Mononuclear cell (primary cell): ENCODE data around the gene SMG6. TPM values are rescaled to one million over a fixed set of nuclear protein-coding genes. Genes with fewer than 3 reads are reported as not detected.
"Not testable (repeated sequence)": the region's sequence is repeated elsewhere in the genome, so short reads cannot be mapped to it uniquely, and the experiment has no call there.

Experiments
- H3K27me3 ChIP-seq: 2 replicates; pipeline ENCODE4 v1.6.0; 2011; ENCODE audit warnings: low read length, control low read depth; ENCODE audit not compliant: insufficient read depth
- H3K4me1 ChIP-seq: 2 replicates; pipeline ENCODE4 v1.5.1; 2011; ENCODE audit warnings: mild to moderate bottlenecking, low read length, control low read depth; ENCODE audit not compliant: insufficient read depth
- H3K4me3 ChIP-seq: 2 replicates; pipeline ENCODE4 v1.5.1; 2011; ENCODE audit warnings: mild to moderate bottlenecking, low read length, moderate library complexity
- H3K9me3 ChIP-seq: 2 replicates; pipeline ENCODE4 v1.5.1; 2011; ENCODE audit warnings: low read depth, mild to moderate bottlenecking, control low read depth, low read length
- total RNA-seq: library from RNA; depleted of rRNA; stranded (reverse); fragments of >200 nt; gene quantifications from one replicate; pipeline ENCODE4 v1.2.3, GENCODE V29; 2012

The SMG6 gene
- total RNA-seq, 1 donor: 21.8 TPM

DNA sequence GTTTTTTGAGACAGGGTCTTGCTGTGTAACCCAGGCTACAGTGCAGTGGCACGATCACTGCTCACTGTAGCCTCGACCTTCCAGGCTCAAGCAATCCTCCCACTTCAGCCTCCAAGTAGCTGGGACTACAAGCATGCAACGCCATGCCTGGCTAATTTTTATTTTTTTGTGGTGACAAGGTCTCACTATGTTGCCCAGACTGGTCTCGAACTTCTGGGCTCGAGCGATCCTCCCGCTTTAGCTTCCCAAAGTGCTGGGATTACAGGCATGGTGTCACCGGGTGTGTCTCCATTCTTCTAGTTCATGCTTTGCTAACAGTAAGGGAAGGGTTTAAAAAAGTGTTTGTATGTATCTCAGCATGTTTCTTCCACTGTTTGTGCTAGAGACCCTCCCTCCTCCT, 146.9 kb downstream of the SMG6 start:
- Histone ChIP-seq H3K4me1 (peaks cover 35% of the 10 kb centered on the region), H3K4me3 (no peak overlapping the region), H3K9me3 (no peaks in the 10 kb centered on the region)

DNA sequence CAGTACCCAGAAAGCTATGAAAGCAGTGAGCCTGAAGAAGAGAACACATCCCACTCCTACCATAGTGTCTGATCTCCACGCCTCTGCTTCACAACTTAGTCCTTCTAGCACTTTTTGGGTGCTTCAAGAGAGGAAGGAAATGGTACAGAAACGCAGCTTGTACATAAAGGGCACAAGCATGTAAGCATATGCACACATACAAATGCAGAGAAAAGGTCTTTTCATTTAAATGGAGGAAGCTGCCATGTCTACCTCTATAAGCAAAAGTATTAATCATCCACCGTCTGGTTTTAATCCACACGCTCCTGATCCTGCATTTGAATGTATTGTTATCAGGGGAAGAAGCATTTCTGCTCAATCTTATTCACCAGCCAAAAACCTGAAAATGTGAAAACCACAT, 148.0 kb downstream of the SMG6 start:
- H3K27me3 ChIP-seq: no peaks in the 10 kb centered on the region
- H3K4me3 ChIP-seq: no peak overlapping the region
- H3K4me1 ChIP-seq: peaks cover 35% of the 10 kb centered on the region
- no peaks in the 10 kb centered on the region for H3K9me3 ChIP-seq

More for the DNA sequence above, 146.9 kb downstream of the SMG6 start:
- H3K27me3 ChIP-seq: no peaks in the 10 kb centered on the region

DNA sequence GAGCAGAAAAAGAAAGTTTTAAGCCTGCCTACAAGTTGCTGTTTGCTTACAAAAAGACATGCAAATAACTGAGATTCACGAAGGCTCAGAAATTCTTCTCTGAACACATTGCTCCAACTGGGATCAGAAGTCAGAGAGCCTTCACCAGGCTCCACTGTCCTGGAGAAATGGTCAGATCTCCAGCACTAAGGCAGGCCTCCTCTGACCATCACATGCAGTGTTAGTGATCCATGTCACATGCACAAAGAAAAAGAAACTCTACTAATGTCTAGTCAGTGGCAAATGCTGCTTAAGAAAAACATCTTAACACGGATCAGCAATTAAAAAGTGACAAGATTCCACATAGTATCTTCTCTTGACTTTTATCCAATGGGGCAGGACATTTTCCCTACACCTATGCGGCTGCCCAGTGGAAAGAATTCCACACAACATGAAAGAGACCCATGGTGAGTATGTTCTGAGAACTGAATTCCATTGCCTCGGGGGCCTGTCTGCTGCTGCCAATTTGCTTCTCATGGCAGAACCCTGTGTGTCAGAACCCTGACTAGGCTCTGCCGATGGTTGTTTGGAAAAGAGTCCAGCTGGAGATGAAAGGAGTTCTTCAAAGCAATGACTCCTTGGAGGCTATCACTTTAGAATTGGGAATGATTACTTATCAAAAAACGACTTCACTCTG, 152.1 kb downstream of the SMG6 start:
- no peaks in the 10 kb centered on the region for H3K27me3 ChIP-seq
- no peak overlapping the region for H3K4me3 ChIP-seq
- no peaks in the 10 kb centered on the region for H3K9me3 ChIP-seq
- H3K4me1 ChIP-seq: peaks cover 14% of the 10 kb centered on the region

DNA sequence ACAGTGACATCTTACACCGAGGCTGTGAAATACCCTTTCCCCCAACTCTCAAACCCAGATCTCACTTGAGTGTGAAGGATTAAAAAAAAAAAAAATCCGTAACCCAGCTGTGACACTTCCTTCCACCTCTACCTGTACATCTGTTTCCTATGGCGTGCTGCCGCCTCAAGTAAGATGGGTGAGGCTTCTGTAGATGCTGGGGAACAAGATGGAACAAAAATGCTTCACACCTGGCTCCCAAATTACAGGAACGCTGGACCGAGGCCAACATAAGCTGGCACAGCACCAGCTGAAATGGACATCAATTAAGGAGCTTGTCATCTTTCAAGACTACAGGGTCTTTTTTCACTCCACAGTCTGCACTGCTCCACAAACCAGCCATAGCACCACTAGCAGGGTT, 152.8 kb downstream of the SMG6 start:
- Histone ChIP-seq H3K27me3 (no peaks in the 10 kb centered on the region), H3K9me3 (no peaks in the 10 kb centered on the region), H3K4me1 (peaks cover 7% of the 10 kb centered on the region), H3K4me3 (no peak overlapping the region)

DNA sequence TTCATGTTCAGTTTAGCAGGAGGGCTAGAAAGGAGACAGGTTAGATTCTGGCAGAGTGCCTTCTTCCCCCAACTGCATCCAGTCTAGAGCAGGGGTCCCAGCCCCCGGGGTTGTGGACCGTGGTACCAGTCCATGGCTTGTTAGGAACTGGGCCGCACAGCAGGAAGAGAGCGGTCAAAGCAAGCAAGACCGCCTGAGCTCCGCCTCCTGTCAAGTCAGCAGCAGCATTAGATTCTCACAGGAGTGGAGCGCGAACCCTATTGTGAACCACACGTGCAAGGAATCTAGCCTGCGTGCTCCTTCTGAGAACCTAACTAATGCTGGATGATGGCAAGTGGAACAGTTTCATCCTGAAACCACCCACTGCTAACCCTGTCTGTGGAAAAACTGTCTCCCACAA, 153.7 kb downstream of the SMG6 start:
- Histone ChIP-seq H3K27me3 (no peaks in the 10 kb centered on the region), H3K4me3 (no peak overlapping the region), H3K9me3 (no peaks in the 10 kb centered on the region), H3K4me1 (no peaks in the 10 kb centered on the region)

DNA sequence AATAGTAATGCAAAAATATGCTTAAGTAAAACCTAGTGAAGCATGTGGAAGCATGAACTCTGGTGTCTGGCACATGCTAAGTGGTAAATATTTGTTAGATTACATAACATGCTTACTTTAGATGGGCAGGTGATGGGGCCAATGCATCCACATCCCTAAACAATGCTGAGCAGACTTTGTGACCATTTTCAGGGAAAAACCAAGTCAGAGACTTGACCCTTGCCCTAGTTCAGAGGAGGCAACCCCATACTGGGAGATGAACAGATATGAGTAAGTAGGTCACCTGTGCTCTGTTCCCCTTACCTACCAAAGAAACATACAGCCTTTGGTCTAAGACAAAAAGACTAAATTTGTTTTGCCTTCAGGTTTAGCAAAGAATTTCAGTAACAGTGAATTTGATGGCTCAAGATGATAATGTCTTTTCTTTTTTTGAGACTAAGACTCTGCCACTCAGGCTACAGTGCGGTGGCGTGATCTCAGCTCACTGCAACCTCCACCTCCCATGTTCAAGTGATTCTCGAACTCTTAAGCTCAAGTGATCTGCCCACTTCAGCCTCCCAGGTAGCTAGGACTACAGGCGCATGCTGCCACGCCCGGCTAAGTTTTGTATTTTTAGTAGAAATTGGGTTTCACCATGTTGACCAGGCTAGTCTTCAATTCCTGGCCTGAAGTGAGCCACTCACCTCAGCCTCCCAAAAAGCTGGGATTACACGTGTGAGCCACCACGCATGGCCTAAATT, 157.3 kb downstream of the SMG6 start:
- Histone ChIP-seq H3K9me3 (no peaks in the 10 kb centered on the region), H3K4me3 (no peak overlapping the region), H3K27me3 (no peaks in the 10 kb centered on the region), H3K4me1 (no peaks in the 10 kb centered on the region)

DNA sequence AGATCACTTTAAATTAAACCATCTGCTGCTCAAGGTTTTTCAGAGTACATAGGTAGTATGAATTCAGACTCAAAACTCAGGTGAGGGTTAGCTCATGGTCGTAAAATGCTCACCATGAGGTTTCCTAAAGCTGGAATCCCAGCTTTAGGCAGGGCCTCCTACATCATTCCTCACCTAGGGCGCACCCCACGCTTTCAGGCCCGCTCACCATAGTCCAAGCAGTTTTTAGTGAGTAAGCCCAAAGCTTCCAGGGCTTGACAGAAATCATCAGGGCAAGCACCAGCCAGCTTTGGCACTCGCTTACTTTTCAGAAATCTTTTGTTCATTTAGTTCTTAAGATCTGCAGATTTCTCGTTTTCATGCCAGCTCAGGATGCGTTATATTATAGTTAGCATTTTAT, 158.9 kb downstream of the SMG6 start:
- Histone ChIP-seq H3K9me3 (no peaks in the 10 kb centered on the region), H3K4me3 (no peak overlapping the region)

DNA sequence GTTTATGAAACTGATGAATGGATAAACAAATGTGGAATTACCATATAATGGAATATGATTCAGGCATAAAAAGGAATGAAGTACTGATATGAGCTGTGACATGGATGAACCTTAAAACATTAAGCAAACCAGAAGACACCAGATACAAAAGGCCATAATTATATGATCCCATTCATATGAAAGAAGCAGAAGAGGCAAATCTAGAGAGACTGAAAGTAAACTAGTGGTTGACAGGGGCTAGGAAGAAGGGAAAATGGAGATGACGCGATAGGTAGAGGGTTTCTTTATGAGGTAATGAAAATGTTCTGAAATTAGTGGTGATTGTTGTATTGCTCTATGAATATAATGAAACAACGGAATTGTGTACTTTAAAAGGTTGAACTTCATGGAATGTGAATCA, 160.3 kb downstream of the SMG6 start:
- H3K27me3 ChIP-seq: no peaks in the 10 kb centered on the region
- H3K4me1 ChIP-seq: peaks cover 10% of the 10 kb centered on the region
- no peak overlapping the region for H3K4me3 ChIP-seq
- H3K9me3 ChIP-seq: no peaks in the 10 kb centered on the region

More for the DNA sequence above, 158.9 kb downstream of the SMG6 start:
- Histone ChIP-seq H3K4me1 (no peaks in the 10 kb centered on the region), H3K27me3 (no peaks in the 10 kb centered on the region)

DNA sequence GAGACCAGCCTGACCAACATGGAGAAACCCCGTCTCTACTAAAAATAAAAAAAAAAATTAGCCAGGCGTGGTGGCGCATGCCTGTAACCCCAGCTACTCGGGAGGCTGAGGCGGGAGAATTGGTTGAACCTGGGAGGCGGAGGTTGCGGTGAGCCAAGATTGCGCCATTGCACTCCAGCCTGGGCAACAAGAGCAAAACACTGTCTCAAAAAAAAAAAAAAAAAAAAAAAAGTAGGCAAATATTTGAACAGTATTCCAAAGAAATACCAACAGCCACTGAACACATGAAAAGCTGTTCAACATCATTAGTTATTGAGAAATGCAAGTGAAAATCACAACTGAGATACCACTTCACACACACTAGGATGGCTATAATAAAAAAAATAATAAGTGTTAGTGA, 160.9 kb downstream of the SMG6 start:
- not testable (repeated sequence) for H3K9me3 ChIP-seq, H3K4me3 ChIP-seq, H3K27me3 ChIP-seq
- peaks cover 17% of the 10 kb centered on the region for H3K4me1 ChIP-seq

DNA sequence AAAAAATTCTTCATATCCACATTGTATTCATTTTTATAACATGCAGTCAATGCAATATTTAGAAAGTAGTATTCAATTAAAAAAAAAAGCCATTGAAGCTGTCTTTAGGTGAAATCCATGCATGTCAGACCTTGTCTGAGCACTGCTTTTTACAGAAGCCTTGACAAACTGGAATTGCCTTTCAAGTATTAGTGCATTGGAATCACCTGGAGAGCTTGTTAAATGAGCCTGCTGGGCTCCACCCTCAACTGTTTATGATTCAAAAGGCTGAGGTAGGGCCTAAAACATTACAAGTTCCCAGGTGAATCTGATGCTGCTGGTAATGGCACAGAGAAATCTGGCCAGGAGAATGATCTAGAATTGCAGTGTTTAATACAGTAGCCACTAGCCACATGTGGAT, 162.9 kb downstream of the SMG6 start:
- no peaks in the 10 kb centered on the region for H3K27me3 ChIP-seq
- peaks cover 25% of the 10 kb centered on the region for H3K4me1 ChIP-seq
- no peak overlapping the region for H3K4me3 ChIP-seq
- no peaks in the 10 kb centered on the region for H3K9me3 ChIP-seq

DNA sequence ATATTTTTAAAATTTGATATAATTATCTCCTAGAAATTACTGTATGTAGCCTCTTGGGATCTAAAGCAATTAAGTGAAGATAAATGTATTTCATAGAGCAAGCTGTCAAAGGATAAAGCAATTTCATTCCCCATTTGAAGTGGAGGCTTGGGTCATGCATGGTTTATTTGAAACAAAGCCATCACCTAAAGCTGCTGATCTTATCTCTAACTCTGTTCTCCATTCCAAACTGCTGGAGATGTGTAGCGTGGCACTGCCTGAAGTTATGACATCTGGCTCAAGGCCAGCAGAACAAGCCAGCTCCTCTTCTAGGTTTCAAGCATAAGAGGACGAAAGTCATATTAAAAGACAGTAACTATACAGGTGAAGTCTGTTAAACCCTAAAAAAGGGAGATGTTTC, 164.8 kb downstream of the SMG6 start:
- Histone ChIP-seq H3K27me3 (no peaks in the 10 kb centered on the region), H3K9me3 (no peaks in the 10 kb centered on the region), H3K4me3 (no peak overlapping the region), H3K4me1 (peaks cover 25% of the 10 kb centered on the region)

DNA sequence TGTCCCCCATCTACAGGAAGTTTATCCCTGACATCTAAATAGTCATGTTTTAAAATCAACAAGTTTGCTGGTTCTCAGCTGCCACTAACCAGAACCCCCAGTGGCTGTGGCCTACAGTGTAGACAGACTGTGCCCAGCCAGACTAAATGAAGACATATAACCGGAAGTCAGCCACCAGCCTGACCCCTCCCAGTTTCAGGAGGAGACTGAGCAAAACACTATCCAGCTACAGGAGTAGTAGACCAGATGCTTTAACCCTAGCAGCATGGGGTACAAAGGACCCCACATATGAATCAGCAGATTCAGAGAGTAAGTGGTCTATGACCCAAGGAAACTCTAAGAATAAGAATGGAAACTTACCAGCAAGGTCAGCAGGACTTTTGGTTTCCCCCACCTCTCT, 165.3 kb downstream of the SMG6 start:
- no peaks in the 10 kb centered on the region for H3K27me3 ChIP-seq
- H3K4me1 ChIP-seq: peaks cover 25% of the 10 kb centered on the region
- H3K4me3 ChIP-seq: no peak overlapping the region
- no peaks in the 10 kb centered on the region for H3K9me3 ChIP-seq

DNA sequence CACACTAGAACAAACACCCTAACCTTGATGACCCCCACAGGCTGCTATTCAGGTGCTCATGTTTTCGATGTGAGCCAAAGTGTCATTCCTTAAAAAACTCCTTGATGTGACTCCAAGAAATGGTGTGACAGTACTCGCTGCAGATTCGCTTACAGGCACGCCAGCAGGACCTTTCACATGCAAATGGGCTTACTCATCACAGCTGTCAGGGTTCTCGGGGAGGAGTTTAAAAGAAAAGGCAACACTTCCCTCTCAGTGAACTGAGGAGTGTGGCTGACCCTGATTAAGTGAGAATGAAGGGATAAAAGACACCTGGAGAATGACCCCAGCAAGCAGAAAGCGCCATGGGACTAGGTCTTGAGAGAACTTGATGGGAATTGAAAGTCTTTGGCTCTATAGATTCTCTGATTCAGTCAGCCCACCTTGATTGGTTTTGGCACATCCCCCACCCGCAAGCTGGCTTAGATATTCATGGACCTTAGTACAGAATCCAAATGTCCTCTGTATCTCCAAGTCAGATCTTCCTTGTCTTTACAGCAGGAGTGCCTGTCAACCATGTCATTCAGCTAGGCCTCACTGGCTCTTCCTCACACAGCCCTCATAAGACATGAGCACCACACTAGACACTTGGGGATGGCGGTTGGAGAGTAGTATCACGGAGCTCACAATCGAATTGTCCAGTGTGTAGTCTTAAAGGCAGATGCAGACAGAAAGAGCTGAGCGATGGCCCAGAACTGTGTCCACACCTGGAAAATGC, 166.1 kb downstream of the SMG6 start:
- H3K9me3 ChIP-seq: no peaks in the 10 kb centered on the region

DNA sequence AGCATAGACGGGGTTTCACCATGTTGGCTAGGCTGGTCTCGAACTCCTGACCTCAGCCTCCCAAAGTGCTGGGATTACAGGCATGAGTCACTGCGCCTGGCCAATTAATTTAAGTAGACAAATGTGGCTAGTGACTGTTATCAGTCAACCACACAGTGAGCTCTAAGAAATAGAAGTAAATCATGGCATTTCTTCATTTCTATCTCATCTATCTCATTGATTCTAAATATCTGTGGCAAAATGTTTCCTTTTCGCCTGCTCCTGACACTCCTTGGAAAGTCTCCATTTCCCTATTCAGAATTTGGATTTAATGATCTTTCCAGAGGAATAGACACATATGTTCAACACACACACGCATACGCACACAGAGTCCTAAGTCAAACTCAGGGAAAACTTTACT, 167.3 kb downstream of the SMG6 start:
- Histone ChIP-seq H3K9me3 (no peaks in the 10 kb centered on the region), H3K27me3 (no peaks in the 10 kb centered on the region), H3K4me1 (peaks cover 25% of the 10 kb centered on the region), H3K4me3 (no peak overlapping the region)

More for the DNA sequence above, 166.1 kb downstream of the SMG6 start:
- Histone ChIP-seq H3K4me3 (no peak overlapping the region), H3K4me1 (peaks cover 25% of the 10 kb centered on the region), H3K27me3 (no peaks in the 10 kb centered on the region)

DNA sequence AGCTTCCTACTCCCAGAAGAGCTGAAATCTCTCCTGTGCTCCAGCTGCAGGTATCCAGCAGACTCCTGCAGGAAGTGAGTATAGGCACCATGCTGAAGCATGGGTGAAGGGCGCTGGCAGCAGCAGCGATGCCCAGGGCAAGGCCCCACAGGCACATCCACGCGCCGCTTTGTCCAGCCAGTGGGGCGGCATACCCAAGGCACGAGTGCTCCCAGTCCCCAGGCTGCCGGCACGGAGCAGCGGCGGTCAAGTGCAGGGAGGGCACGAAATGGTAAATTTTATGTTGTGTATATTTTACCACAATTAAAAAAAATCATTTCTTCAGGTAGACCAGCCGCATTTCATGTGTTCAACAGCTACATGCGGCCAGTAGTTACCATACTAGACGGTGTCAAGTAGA, 175.6 kb downstream of the SMG6 start:
- Histone ChIP-seq H3K9me3 (no peaks in the 10 kb centered on the region), H3K4me1 (peaks cover 19% of the 10 kb centered on the region), H3K27me3 (no peaks in the 10 kb centered on the region), H3K4me3 (no peak overlapping the region)
